ENCODE data around the gene RC3H1.
A peak's percentile ranks its signal among the peaks of the same experiment; 100 is the strongest.

RC3H1 gene

GRCh38 chr1:174021591-174022079 is 522 bp downstream of the RC3H1 start (continued):
- peak; percentile 83 for TF ChIP-seq PATZ1 (tag by site-specific recombination; IDR thresholded peaks at IDR 0.05)
- no peak for TF ChIP-seq GFI1B (tag by site-specific recombination; IDR thresholded peaks at IDR 0.05)
- peak; percentile 31; the same call in 1 of the 2 replicates for TF ChIP-seq REST (tag by site-specific recombination; IDR thresholded peaks at IDR 0.05)
- 0 out of 2 replicates have a peak, but pooled peaks have one; percentile 42 for TF ChIP-seq ZNF324 (tag by site-specific recombination; IDR thresholded peaks at IDR 0.05)
- TF ChIP-seq, protein P1, sequence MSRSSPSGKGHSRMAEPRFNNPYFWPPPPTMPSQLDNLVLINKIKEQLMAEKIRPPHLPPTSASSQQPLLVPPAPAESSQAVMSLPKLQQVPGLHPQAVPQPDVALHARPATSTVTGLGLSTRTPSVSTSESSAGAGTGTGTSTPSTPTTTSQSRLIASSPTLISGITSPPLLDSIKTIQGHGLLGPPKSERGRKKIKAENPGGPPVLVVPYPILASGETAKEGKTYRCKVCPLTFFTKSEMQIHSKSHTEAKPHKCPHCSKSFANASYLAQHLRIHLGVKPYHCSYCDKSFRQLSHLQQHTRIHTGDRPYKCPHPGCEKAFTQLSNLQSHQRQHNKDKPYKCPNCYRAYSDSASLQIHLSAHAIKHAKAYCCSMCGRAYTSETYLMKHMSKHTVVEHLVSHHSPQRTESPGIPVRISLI (tag by site-specific recombination; IDR thresholded peaks at IDR 0.05), result no peak
- TF ChIP-seq ZSCAN23 (tag by site-specific recombination; IDR thresholded peaks at IDR 0.05), result no peak
- TF ChIP-seq ZXDB (tag by site-specific recombination; IDR thresholded peaks at IDR 0.05), result peak; percentile 55
- TF ChIP-seq ZNF239 (tag by site-specific recombination; IDR thresholded peaks at IDR 0.05), result no peak
- peak; percentile 33; the same call in 1 of the 2 replicates for TF ChIP-seq KLF1 (tag by site-specific recombination; IDR thresholded peaks at IDR 0.05)
- TF ChIP-seq ZNF544 (tag by site-specific recombination; IDR thresholded peaks at IDR 0.05), result no peak
- 0 out of 2 replicates have a peak, but pooled peaks have one; percentile 13 for TF ChIP-seq ZNF629 (tag by site-specific recombination; IDR thresholded peaks at IDR 0.05)
- peak; percentile 18; the same call in 1 of the 2 replicates for TF ChIP-seq SP7 (tag by site-specific recombination; IDR thresholded peaks at IDR 0.05)
- 0 out of 2 replicates have a peak, but pooled peaks have one; percentile 20 for TF ChIP-seq KLF8 (tag by site-specific recombination; IDR thresholded peaks at IDR 0.05)
- no peak for TF ChIP-seq OSR2 (tag by site-specific recombination; IDR thresholded peaks at IDR 0.05)
- 0 out of 2 replicates have a peak, but pooled peaks have one; percentile 24 for TF ChIP-seq ZSCAN30 (tag by site-specific recombination; IDR thresholded peaks at IDR 0.05)
- TF ChIP-seq, protein P2, sequence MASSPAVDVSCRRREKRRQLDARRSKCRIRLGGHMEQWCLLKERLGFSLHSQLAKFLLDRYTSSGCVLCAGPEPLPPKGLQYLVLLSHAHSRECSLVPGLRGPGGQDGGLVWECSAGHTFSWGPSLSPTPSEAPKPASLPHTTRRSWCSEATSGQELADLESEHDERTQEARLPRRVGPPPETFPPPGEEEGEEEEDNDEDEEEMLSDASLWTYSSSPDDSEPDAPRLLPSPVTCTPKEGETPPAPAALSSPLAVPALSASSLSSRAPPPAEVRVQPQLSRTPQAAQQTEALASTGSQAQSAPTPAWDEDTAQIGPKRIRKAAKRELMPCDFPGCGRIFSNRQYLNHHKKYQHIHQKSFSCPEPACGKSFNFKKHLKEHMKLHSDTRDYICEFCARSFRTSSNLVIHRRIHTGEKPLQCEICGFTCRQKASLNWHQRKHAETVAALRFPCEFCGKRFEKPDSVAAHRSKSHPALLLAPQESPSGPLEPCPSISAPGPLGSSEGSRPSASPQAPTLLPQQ (tag by site-specific recombination; IDR thresholded peaks at IDR 0.05), result no peak
- TF ChIP-seq ZFHX2 (tag by site-specific recombination; conservative IDR thresholded peaks at IDR 0.05), result peak; percentile 82
- peak; percentile 9; the same call in 1 of the 2 replicates for TF ChIP-seq PRDM10 (tag by site-specific recombination; IDR thresholded peaks at IDR 0.05)
